OCI-LY3 (cell line): Measurements from ENCODE around the gene DOK3.

Experiments
- CTCF ChIP-seq: fragments of 200-600, 300-600 bp; sonication (generic); IDR thresholded peaks from 2 replicates; pipeline ENCODE4 v1.5.1; 2014; ENCODE audit warnings: antibody characterized with exemption, low read length, low read depth
- EZH2phosphoT487 ChIP-seq: fragments of 200-600 bp; shearing (Covaris generic); IDR thresholded peaks from 2 replicates; pipeline ENCODE4 v1.6.1; 2018; ENCODE audit warnings: antibody characterized with exemption, mixed run types, low read depth

- no peak for TF ChIP-seq CTCF
- TF ChIP-seq EZH2phosphoT487, result no peak
Observed at GRCh38 chr5:177475563-177476427, 33.8 kb downstream of the DOK3 start.
